Astrocyte of the cerebellum (primary cell): ENCODE results near the gene BICDL2.
A peak's percentile ranks its signal among the peaks of the same experiment; 100 is the strongest.

Source experiments
- DNase-seq: peaks from one replicate; pipeline ENCODE4 v3.0.0-alpha.2; 2011; ENCODE audit warnings: low read depth
- H3K4me3 ChIP-seq: 2 replicates; pipeline ENCODE4 v1.5.1; 2011; ENCODE audit warnings: mild to moderate bottlenecking, low read depth, low read length, moderate library complexity
- in situ Hi-C: cut with HindIII; loops from 2 replicates; pipeline ENCODE4 v1.10.0; 2017; ENCODE audit warnings: low sequenced_read_pairs
- TF ChIP-seq, protein P1 (sequence below): IDR thresholded peaks from 2 replicates; pipeline ENCODE4 v1.5.1; 2012; ENCODE audit warnings: low read length, low read depth, moderate library complexity, mild to moderate bottlenecking; ENCODE audit errors: missing control alignments

Gene BICDL2

DNA sequence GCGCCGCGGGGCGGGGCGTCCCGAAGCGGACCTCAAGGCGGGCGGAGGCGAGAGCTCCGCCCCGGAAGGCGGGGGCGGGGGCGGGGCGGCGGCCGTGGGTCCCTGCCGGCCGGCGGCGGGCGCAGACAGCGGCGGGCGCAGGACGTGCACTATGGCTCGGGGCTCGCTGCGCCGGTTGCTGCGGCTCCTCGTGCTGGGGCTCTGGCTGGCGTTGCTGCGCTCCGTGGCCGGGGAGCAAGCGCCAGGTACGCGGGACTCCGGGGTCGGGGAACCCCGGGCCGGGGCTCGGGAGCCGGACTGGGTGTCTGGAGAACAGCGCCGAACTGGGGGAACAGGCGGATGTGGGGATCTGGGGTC, 16.5 kb downstream of the BICDL2 start, which contains the start of gene TNFRSF12A:
Gene TNFRSF12A (plus strand): TSS at position 122 of the 357 bp plus-strand sequence. CDS start 30 bp downstream, at position 152.
- peak within 1 kb of the TSS; percentile 93 for H3K4me3 ChIP-seq
- in situ Hi-C loops, result no loop called here
- peak; percentile 15 for DNase-seq
- TF ChIP-seq, protein P1, sequence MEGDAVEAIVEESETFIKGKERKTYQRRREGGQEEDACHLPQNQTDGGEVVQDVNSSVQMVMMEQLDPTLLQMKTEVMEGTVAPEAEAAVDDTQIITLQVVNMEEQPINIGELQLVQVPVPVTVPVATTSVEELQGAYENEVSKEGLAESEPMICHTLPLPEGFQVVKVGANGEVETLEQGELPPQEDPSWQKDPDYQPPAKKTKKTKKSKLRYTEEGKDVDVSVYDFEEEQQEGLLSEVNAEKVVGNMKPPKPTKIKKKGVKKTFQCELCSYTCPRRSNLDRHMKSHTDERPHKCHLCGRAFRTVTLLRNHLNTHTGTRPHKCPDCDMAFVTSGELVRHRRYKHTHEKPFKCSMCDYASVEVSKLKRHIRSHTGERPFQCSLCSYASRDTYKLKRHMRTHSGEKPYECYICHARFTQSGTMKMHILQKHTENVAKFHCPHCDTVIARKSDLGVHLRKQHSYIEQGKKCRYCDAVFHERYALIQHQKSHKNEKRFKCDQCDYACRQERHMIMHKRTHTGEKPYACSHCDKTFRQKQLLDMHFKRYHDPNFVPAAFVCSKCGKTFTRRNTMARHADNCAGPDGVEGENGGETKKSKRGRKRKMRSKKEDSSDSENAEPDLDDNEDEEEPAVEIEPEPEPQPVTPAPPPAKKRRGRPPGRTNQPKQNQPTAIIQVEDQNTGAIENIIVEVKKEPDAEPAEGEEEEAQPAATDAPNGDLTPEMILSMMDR, result no peak

DNA sequence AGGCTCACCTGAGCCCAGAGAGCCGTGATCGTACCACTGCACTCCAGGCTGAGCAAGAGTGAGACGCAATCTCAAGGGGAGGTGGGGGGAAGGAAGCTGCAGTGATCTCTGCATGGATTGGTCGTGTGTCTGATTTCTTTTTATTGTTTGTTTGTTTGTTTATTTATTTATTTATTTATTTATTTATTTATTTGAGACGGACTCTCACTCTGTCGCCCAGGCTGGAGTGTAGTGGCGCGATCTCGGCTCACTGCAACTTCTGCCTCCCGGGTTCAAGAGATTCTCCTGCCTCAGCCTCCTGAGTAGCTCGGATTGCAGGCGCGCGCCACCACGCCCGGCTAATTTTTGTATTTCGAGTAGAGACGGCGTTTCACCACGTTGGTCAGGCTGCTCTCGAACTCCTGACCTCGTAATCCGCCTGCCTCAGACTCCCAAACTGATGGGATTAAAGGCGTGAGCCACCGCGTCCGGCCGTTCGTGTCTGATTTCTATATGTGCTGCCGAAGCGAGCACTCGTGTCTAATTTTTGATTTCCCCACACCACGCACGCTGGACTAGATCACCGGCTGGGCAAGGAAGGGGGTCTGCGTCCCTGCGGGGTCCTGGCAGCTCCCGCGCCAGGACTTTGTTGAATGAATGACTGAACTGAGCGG, 17.0 kb downstream of the BICDL2 start:
- peak overlapping the region; percentile 93 for H3K4me3 ChIP-seq
- in situ Hi-C loops, result no loop called here
- DNase-seq, result no peak
- TF ChIP-seq, protein P1, result no peak

DNA sequence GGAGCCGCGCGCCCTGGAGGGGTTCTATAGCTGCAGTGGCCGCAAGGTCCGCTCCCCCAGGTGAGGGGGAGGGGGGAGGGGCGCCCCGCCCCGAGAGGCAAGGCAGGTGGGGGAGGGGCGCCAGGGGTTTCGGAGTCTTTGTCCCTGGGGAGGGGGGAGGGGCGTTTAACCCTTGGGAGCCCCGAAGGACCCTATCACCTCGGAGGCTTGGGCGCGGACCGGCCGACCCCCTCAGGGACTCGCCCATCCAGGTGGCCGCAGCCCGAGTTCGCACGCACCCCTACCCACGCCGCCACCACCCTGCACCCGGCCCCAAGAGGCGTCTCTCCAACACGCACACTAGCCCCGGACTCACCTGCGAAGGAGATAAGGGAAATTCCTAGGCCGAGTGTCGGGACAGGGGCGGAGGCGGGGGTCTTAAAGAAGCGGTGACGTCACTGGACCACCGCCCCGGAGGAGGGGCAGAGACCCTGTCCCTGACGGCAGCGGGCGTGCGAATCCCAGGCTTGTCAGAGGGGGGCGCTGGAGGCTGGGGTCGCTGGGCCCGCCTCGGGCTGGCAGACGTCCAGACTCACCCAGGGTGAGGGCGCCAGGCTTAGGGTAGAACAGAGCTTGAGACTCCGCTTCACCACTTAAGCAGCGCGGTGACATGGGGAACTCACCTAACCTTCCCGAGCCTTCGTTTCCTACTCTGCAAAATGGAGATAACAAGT, 18.8 kb downstream of the BICDL2 start, which contains the start of gene CLDN6:
Gene CLDN6 (minus strand): TSS at position 390 of the 713 bp plus-strand sequence. CDS start 2,162 bp downstream, outside the sequence.
- no peak for DNase-seq
- in situ Hi-C loops, result no loop called here
- TF ChIP-seq, protein P1, result peak; percentile 36
- no peak within 1 kb of the TSS for H3K4me3 ChIP-seq

DNA sequence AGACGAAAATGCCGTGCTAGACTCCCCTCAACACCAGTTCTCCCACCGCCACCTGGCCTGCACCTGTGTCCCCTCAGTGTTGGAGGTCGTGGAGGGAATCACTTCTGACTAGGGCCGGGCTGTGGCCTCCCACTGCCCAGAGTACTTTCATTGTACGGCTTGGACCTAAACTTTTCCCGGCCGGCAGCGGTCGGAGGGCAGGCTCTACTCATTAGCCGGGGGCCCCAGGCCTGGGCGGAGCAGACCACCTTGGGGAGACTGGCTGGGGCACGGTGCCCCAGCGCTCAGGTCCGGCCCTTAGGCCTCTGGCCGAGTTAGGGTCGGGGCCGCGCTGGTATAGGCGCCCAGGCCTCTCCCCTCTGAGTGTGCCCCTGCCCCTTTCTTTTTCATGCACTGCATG, 19.4 kb downstream of the BICDL2 start:
- in situ Hi-C loops, result no loop called here
- no peak overlapping the region for H3K4me3 ChIP-seq
- TF ChIP-seq, protein P1, result no peak
- no peak for DNase-seq

DNA sequence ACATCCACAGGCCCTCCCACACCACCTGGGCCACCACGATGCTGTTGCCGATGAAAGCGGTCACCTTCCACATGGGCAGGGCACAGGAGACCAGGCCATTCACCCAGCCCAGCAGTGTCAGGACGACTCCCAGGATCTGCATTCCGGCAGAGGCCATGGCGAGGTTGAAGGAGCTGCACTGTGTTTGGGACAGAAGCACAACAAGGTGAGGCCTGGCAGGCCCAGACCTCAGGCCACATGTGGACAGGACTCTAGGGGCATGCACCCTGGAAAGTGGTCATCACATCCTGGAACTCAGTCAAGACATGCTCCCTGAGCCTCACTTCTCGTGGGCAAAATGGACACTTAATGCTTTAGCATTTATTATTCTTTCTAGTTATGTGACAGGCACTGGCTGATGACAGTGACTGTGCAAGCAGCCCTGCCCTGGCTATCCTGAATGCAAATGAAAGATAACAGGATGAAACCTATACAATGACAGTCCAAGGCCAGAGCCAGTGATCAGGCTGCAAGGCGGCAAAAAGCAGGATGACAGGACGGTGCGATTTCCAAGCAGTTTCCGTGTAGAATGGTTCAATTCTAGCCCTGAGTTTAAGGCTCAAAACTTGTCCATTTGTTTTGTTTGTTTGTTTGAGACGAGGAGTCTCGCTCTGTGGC, 20.8 kb downstream of the BICDL2 start:
- in situ Hi-C loops, result no loop called here
- DNase-seq, result no peak
- TF ChIP-seq, protein P1, result no peak
- no peak overlapping the region for H3K4me3 ChIP-seq

DNA sequence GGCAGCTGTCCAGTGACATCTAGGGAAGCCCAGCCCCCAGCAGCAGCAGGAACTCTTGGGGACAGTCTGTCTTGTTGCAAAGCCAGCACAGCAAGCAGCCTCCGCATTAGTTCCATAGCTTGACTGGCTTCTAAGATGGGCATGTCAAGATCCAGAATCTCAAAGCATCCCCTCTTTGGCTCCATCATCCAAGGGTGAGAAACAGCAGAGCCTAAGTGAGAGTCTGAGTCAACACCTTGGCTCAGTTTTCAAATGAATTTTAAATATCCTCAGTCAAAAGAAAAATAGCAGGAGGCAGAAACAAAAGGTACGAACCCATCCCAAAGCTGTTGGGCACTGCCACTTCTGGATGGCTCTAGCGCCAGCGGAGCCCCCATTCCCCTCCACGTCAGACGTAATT, 21.8 kb downstream of the BICDL2 start:
- in situ Hi-C loops, result no loop called here
- TF ChIP-seq, protein P1, result no peak
- H3K4me3 ChIP-seq, result no peak overlapping the region
- no peak for DNase-seq
